Testis (tissue), 3 donors: ENCODE results near the gene PLA2G12A. TPM values are rescaled to one million over a fixed set of nuclear protein-coding genes. Genes with fewer than 3 reads are reported as not detected.
A peak's percentile ranks its signal among the peaks of the same experiment; 100 is the strongest.

Source experiments
- DNase-seq: peaks from one replicate; pipeline ENCODE4 v3.0.0-alpha.2; 2019
- H3K27ac ChIP-seq, 2 donors: fragments of 200-600 bp; sonication (generic); one replicate each; pipeline ENCODE4 v1.5.1; 2019
- H3K27me3 ChIP-seq: fragments of 200-600 bp; sonication (generic); one replicate; pipeline ENCODE4 v1.5.1; 2019
- H3K36me3 ChIP-seq: fragments of 200-600 bp; sonication (generic); one replicate; pipeline ENCODE4 v1.5.1; 2017; ENCODE audit warnings: low read depth; ENCODE audit errors: missing control alignments
- H3K4me1 ChIP-seq: fragments of 200-600 bp; sonication (generic); one replicate; pipeline ENCODE4 v1.5.1; 2019
- H3K4me3 ChIP-seq, 2 donors: fragments of 200-600 bp; sonication (generic); one replicate each; pipeline ENCODE4 v1.5.1; 2017 to 2019
- H3K9me3 ChIP-seq: fragments of 200-600 bp; sonication (generic); one replicate; pipeline ENCODE4 v1.5.1; 2017
- CTCF ChIP-seq, 3 experiments: fragments of 450-650 bp in 2 of 3; fragments of 200-600 bp in 1 of 3; sonication (generic) in 1 of 3; IDR thresholded peaks; one replicate each; pipeline ENCODE4 v1.5.1; 2016 to 2019; ENCODE audit warnings: antibody characterized with exemption in 3 of 3, mild to moderate bottlenecking in 2 of 3, moderate library complexity in 1 of 3
- POLR2A ChIP-seq: fragments of 450-650 bp; IDR thresholded peaks from one replicate; pipeline ENCODE4 v1.6.1; 2017; ENCODE audit warnings: antibody characterized with exemption, mild to moderate bottlenecking, moderate library complexity
- WGBS, 2 donors: methylation state at CpG; one replicate each; pipeline ENCODE4 v1.1.5; 2018; 5-methylcytosine and 5-hydroxymethylcytosine counted together
- intact Hi-C: fragments of 100-400 bp; cut with DNase I; formaldehyde crosslinking; loops from one replicate; pipeline ENCODE4 v1.15.1; 2023; ENCODE audit warnings: low total_unique reads
- polyA plus RNA-seq: library from polyadenylated mRNA; stranded (reverse); fragments of 350-450 nt; fragmentation: Illumina TruSeq; extraction: RNeasy Lipid Tissue Mini Kit (QIAGEN cat#74804); gene quantifications from one replicate; pipeline ENCODE4 v1.2.3, GENCODE V29; 2014; ENCODE audit warnings: low read depth, low replicate concordance; ENCODE audit not compliant: insufficient read depth
- total RNA-seq, 2 donors: library from RNA; depleted of rRNA; stranded (reverse); fragments of >200 nt; gene quantifications; one replicate each; pipeline ENCODE4 v1.2.3, GENCODE V29; 2016

Gene PLA2G12A
- total and polyA plus RNA-seq, 3 donors from 2014 or later, result 12.2 to 20.7 (median 14.1) TPM

- TF ChIP-seq CTCF (IDR thresholded peaks at IDR 0.05), result no peak
- TF ChIP-seq POLR2A, result no peak
- intact Hi-C loops, result no loop called here
- Histone ChIP-seq H3K27ac (no peak overlapping the region), H3K9me3 (no peaks in the 10 kb centered on the region), H3K4me1 (peaks cover 3% of the 10 kb centered on the region), H3K4me3 (no peak overlapping the region), H3K36me3 (no peaks in the 10 kb centered on the region), H3K27me3 (no peaks in the 10 kb centered on the region)
- no peak for DNase-seq
- WGBS, 2 donors, result 50 to 53% methylated on average over 1 of the region's 1 CpG
Observed at GRCh38 chr4:109708990-109709389, 20.9 kb downstream of the PLA2G12A start.

DNA sequence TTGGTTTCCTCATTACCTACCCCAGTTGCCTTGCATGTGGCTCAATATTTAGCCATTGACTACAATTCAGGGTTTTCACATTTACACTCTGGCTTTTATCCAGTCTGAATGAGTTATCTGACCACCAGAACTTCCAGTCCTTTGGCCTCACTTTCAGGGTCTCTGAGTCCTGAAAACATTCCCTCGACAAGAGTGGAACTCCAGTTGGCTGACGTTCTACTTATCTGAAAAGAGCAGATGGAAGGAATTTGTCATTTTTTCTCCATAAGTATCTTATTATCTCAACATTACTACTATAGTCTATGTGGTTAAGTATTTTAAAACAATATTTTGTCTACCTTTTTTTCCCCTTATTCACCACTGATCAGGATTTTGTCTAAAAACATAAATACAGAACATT lies 21.4 kb downstream of the PLA2G12A start:
- 23 to 41% methylated on average over 2 of the region's 2 CpGs for WGBS, 2 donors
- H3K4me3 ChIP-seq, result no peak overlapping the region
- peaks cover 5% of the 10 kb centered on the region for H3K4me1 ChIP-seq
- no peak for DNase-seq
- no peaks in the 10 kb centered on the region for H3K9me3 ChIP-seq
- no peaks in the 10 kb centered on the region for H3K36me3 ChIP-seq
- no peak for TF ChIP-seq POLR2A
- no peak for TF ChIP-seq CTCF (IDR thresholded peaks at IDR 0.05)
- intact Hi-C loops, result no loop called here
- no peak overlapping the region for H3K27ac ChIP-seq
- no peaks in the 10 kb centered on the region for H3K27me3 ChIP-seq

- no peak for TF ChIP-seq CTCF (IDR thresholded peaks at IDR 0.05)
- no peak for TF ChIP-seq POLR2A
- H3K27ac ChIP-seq, result peak overlapping the region; percentile 48 to 87
- no peaks in the 10 kb centered on the region for H3K9me3 ChIP-seq
- DNase-seq, result no peak
- intact Hi-C loops, result no loop called here
- peak overlapping the region; percentile 59 to 74 for H3K4me3 ChIP-seq
- WGBS, 2 donors, result 8 to 9% methylated on average over 10 to 11 of the region's 11 CpGs
- H3K4me1 ChIP-seq, result peaks cover 12% of the 10 kb centered on the region
- H3K36me3 ChIP-seq, result no peaks in the 10 kb centered on the region
- no peaks in the 10 kb centered on the region for H3K27me3 ChIP-seq
Observed at GRCh38 chr4:109703664-109704361, 26.1 kb downstream of the PLA2G12A start.

DNA sequence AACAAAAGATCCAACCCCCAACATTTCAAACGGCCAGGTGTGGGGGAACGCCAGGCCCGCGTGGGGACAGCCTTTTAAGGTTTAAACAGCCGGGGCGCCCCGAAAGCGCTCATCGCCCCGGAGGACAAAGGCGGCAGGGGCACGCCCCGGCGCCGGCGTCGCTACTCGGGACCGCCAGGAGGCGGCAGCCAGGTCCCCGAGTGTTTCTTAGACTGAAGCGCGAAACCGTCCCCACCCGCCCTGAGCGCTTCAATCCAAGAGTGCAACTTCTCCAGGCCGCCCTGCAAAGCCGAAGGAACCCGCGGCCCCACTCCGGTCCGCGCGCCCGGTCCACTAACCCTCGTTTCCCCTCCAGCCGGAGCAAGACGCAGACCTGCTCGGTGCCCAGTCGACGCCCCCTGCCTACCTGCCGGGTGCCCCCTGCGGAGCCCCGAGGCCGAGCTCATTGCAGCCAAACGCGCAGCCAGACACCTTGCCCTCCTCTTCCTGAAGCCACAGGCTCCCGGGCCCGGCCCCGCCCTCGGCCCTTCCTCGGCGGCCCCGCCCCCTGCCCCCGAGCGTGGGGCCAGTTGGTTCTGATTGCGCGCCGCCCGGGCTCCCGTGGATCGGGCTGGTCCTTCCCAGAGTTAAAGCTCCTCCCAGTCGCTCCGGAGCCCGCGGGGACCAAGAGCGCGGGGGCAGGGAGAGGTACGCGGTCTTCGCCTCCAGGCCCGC lies 26.8 kb downstream of the PLA2G12A start, which contains the start of gene CASP6:
TSS of gene CASP6 (minus strand) at position 496 of the 714 bp plus-strand sequence. CDS start at position 446, 50 bp downstream.
- DNase-seq, result peak; percentile 87
- intact Hi-C loops, result no loop called here
- TF ChIP-seq CTCF (IDR thresholded peaks at IDR 0.05) (peak; percentile 31 to 51 (median 49)), POLR2A (no peak)
- WGBS, 2 donors, result 0% methylated on average over 37 to 64 of the region's 72 CpGs
- Histone ChIP-seq H3K4me1 (peaks cover 12% of the 10 kb centered on the region), H3K27ac (peak within 1 kb of the TSS; percentile 48 to 87), H3K27me3 (no peaks in the 10 kb centered on the region), H3K4me3 (peak within 1 kb of the TSS; percentile 59 to 74), H3K36me3 (no peaks in the 10 kb centered on the region), H3K9me3 (no peaks in the 10 kb centered on the region)
